GM12872 (cell line): ENCODE results near the gene CHD9.

Source experiments
- TF ChIP-seq, protein P1 (sequence below): IDR thresholded peaks from 3 replicates; pipeline ENCODE4 v1.5.1; 2011; ENCODE audit warnings: low read depth, mild to moderate bottlenecking, low read length, moderate library complexity; ENCODE audit not compliant: insufficient read depth

The CHD9 gene

DNA sequence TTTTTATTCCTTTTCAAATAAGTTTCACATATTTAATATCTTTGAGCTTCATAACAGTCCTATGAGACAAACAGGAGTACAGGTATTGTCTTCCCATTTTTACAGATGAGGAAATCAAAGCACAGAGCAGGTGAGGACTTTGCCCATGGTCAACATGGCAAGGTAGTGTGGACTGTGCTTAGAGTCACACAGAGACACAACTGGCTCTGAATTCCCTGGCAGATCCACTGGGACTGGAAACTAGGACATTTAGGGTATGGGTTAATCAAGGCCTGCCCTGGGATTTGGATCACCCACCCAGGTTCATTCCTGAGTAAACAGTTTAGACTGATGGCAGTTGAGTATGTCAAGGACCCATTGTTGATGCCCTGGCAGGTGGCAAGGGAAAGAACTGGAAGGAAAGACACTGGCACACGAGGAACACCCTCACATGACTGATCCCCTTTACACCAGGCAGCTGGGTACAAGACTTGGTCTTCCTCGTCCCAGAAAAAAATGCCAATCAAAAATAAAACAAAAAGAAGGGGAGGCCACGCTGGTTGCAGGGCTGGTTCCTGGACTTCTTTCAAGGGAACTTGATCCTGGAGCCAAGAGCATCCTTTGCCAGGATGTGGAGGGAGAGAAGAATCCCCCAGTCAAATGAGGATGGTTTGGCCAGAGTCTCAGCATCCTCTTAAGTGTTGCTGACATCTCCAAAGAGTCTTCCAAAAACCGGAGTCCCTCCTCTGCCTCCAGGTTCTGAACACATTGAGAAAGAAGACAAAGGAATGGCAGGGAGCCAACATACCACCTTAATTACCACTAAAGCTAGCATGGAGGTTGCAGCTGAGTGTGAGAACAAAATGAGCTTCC is 34.9 kb downstream of the CHD9 start:
- TF ChIP-seq, protein P1, sequence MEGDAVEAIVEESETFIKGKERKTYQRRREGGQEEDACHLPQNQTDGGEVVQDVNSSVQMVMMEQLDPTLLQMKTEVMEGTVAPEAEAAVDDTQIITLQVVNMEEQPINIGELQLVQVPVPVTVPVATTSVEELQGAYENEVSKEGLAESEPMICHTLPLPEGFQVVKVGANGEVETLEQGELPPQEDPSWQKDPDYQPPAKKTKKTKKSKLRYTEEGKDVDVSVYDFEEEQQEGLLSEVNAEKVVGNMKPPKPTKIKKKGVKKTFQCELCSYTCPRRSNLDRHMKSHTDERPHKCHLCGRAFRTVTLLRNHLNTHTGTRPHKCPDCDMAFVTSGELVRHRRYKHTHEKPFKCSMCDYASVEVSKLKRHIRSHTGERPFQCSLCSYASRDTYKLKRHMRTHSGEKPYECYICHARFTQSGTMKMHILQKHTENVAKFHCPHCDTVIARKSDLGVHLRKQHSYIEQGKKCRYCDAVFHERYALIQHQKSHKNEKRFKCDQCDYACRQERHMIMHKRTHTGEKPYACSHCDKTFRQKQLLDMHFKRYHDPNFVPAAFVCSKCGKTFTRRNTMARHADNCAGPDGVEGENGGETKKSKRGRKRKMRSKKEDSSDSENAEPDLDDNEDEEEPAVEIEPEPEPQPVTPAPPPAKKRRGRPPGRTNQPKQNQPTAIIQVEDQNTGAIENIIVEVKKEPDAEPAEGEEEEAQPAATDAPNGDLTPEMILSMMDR = no peak

DNA sequence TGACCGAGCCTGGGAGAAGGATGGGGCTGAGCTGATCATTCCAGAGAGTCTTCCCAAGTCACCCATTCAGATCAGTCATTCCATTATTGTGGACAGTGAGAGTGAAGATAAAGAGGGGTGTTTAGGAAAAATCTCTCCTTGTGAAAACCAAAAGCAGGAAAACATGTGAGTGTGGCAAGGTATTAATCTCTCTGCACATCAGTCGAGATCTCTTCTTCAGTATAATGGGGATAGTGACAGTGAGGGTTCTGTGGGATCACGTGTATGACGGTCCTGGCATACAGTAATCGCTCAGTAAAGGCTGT is 35.4 kb downstream of the CHD9 start:
- TF ChIP-seq, protein P1 = no peak

DNA sequence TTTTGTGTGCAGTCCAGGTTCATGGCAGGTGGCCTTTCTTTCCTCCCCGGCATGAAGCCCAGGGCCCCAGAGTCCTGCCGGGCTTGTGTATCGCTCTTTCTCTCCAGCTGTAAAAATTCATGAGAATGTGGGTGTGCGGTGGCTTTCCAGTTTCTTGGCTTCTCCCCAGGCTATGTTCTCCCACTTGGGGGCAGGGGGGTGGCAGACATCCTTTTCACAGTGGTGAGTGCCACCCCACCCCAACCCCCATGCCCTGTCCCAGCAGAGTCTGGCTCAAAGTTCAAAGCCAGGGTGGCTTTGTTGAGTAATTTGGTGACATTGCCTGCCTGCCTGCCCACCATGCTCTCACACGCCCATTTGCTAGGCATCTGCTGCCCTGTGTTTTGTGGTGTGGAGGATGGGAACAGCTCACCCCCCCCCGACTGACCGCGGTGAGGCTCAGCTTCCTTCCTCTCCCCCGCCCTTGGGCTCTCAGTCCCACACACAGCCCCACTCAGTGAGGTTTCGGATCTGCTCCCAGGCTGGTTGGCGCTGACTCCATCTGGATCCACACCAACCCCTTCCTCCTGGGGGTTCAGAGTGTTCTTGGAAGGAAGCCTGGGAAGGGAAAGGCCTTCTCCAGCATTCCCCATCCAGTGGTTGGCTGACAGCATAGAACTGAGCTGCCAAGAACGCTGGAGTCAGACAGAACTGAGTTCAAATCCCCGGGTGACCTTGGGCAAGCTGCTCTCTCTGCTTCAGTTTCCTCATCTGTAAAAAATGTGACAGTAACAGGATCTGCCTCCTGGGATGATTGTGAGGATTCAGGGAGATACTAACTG is 36.0 kb downstream of the CHD9 start:
- TF ChIP-seq, protein P1 = no peak

DNA sequence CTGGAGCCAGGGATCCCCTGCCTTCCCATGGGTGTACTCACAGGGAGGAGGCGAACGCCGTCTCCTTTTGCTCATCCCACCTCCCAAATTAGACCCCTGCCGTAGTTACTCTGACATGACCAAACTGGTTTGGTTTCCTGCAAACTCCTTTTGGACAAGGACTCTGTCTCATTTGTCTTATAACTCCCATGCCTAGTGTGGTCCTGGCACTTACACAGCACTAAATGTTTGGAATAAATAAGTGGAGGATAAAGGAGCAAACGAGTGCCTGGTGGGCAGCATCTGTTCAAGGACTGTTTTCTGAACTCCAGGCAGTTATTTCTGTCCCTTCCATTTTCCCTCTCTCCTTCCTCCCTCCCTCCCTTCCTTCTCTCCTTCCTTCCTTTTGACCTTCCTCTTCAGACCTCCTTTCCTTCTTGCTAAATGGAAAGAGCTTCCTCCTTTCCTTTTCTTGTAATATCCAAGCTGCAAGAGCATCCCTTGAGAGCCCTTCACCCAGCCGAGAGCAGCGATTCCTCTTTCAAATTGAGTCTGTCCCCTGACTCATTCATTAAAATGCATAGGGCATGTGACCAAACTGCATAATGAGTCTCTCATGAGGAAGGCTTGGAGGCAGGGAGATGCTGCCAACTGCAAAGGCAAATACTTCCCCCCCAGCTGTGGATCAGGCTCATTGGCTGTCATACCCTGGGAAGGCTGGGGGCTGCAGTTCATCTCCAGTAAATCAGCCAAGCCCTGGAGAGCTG is 36.8 kb downstream of the CHD9 start:
- TF ChIP-seq, protein P1 = no peak

DNA sequence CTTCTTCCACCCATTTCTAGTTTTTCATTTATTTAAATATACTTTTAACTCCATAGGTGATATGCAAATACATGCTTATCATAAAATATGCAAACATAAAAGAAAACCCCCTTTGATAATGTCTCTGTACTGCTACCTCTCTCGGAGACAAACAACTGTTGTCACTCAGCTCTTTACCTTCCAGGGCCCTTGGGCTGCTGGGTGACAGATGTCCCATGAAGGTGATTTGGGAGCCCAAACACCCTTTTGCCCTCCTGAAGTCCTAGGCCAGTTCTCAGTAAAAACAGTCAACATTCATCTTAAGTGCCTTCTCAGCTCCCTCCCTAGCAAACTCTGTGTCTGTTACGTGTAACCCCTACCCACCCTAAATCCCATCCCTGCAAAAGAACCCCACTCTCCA is 37.5 kb downstream of the CHD9 start:
- TF ChIP-seq, protein P1 = no peak

DNA sequence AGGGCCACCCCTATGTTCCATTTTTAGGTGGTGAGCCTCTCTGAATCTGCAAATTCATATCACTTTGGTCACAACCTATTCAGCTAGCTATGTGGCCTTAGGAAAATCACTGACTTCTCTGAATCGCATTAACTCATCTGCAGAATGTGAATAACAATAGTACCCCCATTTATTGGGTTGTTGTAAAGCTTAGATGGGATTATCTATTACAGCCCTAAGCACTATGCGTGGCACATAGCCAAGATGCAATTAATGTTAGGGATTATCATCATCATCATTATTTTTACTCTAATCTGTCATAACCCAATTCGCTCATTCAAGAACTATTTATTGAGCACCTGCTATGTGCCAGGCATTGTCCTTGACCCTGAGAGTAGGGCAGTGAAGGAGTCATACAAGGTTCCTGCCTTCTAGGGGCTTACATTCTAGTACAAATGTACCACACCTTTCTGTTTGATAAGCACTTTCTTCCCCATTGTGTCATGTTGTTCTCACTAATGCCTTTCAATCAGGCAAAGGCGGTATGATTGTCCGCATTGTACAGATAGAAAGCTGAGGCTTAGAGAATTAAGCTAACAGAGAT is 38.5 kb downstream of the CHD9 start:
- TF ChIP-seq, protein P1 = no peak
